Posterior cingulate gyrus (tissue), 11 donors: Measurements from ENCODE around the gene TAX1BP1.

ENCODE experiments used
- DNase-seq, 10 donors: peaks; one replicate each; pipeline versions ENCODE4 v3.0.0 to v3.0.0-alpha.2; 2020 to 2021; ENCODE audit warnings: mixed read lengths in 3 of 10
- intact Hi-C: fragments of 100-400 bp; cut with DNase I; formaldehyde crosslinking; loops from one replicate; pipeline ENCODE4 v1.15.1; 2023

Gene TAX1BP1

DNA sequence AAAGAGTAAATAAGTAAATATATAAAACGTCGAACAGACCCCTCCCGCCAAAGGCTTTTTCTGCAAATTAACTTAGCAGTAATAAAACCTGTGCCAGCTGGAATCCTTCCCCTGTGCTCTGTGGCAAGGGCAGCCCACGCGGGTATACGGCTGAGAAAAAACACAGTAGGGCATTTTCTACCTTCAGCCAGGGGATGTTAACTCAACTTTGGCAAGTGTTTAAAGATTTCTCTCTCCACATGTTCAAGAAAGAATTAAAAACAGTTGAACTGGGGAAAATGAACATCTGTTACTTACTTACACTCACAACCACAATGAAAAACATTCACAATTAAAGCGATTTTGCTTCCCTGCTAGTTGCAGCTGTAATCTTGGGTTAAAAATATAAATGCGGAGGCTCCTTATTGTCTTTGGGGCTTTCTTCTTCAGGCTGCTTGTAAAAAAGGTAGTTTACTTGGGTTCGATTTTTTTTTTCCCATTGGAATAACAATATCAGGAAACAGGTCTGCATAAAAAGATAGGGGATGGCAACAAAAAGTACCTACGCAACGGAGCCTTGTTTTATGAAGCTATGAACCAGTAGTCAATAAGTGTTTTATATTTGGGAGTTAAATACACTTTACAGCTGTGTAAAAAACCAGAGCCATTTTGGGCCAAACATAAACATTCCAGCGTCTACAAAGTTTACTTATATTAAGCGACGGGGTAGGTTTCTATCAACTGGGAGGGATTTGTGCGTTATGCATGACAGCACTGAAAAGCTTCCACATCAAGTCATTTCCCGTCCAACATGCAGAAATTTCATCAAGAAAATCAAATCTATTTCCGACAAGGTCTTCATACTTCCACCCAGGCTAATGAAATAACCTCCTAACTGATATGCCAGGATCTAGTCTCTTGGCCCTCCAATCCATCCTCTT, 132.7 kb downstream of the TAX1BP1 start:
- DNase-seq: no peak
- intact Hi-C loops: no loop called here

DNA sequence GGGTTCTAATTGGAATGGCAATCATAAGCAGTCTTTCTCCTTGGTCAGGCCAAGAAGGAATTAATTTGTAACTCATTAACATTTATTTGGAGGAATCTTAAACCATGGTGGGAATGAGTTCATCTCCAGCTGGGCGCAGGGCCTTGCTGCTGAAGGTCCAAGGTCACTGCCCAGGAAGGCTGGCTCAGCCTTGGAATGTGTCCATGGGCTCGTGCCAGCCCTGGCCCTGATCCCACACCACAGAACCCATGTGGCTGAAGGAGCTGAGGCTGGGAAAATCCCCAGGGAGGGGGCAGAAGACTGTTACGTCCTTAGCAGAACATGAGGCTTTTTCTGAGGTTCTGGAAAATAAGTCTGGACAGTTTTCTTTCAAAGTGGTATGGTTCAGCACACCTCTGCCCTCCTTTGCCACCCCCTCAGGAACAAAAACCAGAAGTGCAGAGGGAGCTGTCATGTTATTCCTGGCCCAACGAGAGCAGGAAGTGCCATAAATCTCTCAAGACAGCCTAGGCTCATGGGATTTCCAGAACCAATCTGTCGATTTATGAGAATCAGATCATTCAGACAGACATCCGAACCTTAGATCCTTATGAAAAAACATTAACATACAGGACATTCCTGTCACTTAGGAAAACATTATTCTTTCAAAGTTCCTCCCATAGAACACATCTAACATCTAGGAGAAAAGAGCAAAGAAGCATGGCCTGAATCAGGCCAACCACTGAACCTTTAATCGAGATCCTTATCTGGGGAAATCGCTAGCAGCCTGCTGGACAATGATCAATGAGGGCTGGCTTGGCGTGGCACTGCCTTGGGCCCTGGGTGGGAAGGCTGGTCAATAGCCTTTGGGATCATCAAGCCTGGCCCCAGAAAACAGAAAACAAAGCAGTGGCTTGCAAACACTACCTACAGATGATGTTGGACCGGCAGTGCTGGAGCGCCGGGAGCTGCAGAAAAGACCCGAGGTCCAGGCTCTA, 134.3 kb downstream of the TAX1BP1 start:
- DNase-seq: peak; percentile 29 to 93 (median 61)
- intact Hi-C loops: no loop called here

DNA sequence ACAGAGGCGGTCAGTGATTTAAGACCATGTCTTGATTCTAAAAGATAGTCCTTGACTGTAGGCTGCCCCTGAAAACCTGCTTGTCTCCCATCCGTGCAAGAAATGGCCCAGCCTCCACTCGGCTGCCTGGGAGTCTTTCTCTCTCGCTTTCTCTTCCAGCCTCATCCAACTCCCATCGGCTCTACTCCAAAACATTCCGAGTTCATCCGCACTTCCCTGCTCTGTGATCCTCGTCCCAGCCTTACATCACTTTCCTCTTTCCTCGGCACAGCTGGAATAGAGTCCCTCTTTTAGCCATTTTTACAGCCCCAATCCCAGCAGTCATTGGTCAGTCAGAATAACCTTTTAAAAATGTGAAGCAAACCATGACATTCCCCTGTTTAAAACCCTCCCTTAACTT, 135.1 kb downstream of the TAX1BP1 start:
- intact Hi-C loops: no loop called here
- no peak for DNase-seq

DNA sequence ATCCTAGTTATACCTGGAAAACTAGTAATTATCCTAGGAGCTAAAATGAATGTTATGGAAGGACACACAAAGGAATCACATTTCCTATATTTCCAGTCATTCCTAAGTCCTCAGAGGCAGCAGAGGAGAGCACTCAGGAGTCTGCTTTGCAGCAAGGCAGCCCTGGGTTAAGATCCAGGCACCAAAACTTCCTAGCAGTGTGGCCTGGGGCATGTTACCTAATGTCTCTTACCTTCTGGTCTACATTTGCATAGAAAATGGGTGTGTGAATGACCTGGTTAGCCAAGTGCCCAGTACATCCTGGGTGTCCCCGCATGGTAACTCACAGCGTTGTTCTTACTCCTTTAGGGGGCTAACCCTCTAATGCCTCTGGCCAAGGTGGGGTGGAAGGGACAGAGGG, 135.9 kb downstream of the TAX1BP1 start:
- DNase-seq: no peak
- intact Hi-C loops: no loop called here

DNA sequence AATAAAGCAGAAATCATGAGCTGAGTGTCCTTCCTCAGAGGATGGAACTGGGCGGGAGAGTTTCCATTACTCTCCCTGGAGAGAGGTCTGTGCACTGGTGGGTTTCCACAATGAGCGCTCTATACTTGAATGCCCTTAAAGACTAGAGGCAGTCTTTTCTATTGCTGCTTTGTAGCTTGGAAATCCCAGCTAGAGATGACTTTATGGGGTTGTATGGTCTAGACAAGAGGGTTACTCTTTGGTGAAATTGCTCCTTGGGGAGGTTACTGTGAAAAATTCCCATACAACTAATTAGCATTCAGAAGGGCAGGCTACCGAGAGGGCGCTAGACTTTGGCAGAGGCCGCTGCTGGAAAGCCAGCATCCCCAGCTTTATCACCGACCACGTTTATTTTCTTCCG, 136.8 kb downstream of the TAX1BP1 start:
- DNase-seq: no peak
- intact Hi-C loops: no loop called here
